Myocyte (in vitro differentiated cells): Measurements from ENCODE around the gene USP33. TPM values are rescaled to one million over a fixed set of nuclear protein-coding genes. Genes with fewer than 3 reads are reported as not detected.
"Not testable (repeated sequence)": the region's sequence is repeated elsewhere in the genome, so short reads cannot be mapped to it uniquely, and the experiment has no call there.

ENCODE experiments used
- DNase-seq: peaks from one replicate; pipeline ENCODE4 v3.0.0-alpha.2; 2012; ENCODE audit warnings: low read depth
- polyA plus RNA-seq: library from polyadenylated mRNA; unstranded; fragments of >200 nt; gene quantifications from one replicate; pipeline ENCODE4 v1.2.1, GENCODE V29; 2012; ENCODE audit warnings: missing spikeins
- total RNA-seq: library from RNA; depleted of rRNA; stranded (reverse); fragments of >200 nt; gene quantifications from 2 replicates; pipeline ENCODE4 v1.2.3, GENCODE V29; 2014

USP33 gene
- 35.6 and 42.9 TPM in 2 replicates for total RNA-seq
- polyA plus RNA-seq = 15.2 TPM

GRCh38 chr1:77759071-77760028, at the start of gene USP33:
Gene USP33 (minus strand): TSS chr1:77759852. CDS start chr1:77741697, 18,155 bp downstream.
- DNase-seq = peak; percentile 87

DNA sequence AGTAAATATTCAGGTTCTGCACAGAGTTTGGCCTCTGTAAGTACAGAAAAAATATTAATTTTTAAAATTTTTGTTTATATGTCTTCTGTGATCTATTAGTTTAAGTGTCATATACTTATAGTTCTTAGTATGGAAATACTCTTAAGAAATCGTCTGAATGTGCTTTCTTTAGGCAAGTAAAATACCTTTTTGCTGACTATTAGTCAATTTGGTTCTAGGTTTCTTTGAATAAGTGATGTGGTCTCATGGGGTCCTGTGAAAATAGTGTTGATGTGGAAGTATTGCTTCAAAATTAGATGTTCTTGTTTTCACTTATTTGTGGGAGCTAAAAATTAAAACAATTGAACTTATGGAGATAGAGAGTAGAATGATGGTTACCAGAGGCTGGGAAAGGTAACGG, 43.7 kb upstream of the USP33 start:
- DNase-seq = no peak

DNA sequence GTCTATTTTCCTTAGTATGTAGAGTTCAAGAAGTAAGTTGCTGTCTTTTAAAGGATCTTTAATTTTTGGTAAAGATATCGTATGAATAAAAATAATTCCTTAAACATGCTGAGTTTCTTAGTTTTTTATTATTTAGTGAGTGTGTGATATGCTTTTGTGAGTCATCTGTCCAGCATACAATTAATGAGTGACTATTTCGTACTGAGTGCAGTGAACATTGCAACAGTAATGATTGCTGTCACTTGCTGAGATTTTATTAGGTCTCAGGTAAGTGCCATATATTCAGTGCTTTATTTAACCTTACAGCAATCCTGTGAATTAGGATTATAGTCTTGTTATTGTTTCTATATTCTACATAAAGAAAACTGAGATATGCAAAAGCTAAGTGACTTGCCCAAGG, 42.4 kb upstream of the USP33 start:
- no peak for DNase-seq

- no peak for DNase-seq
These were observed 38.3 kb upstream of the USP33 start for GRCh38 chr1:77797991-77798390.

GRCh38 chr1:77796695-77797405, 37.2 kb upstream of the USP33 start:
- peak; percentile 19 for DNase-seq

DNA sequence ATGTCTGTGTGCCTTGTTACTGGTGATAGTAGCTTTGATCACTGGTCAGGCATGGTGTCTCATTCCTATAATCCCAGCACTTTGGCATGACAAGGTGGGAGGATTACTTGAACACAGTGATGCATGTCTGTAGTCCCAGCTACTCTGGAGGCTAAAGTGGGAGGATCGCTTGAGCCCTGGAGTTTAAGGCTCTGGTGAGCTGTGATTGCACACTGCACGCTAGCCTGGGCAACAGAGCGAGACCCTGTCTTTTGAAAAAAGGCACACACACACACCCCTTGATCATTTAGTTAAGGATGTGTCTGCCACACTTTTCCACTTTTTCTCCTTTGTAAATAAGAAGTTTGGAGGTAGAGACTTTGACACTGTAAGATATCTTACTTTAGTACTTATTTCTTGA, 34.9 kb upstream of the USP33 start:
- no peak for DNase-seq

- DNase-seq = not testable (repeated sequence)
These were observed 26.6 kb upstream of the USP33 start for GRCh38 chr1:77786093-77786741.

DNA sequence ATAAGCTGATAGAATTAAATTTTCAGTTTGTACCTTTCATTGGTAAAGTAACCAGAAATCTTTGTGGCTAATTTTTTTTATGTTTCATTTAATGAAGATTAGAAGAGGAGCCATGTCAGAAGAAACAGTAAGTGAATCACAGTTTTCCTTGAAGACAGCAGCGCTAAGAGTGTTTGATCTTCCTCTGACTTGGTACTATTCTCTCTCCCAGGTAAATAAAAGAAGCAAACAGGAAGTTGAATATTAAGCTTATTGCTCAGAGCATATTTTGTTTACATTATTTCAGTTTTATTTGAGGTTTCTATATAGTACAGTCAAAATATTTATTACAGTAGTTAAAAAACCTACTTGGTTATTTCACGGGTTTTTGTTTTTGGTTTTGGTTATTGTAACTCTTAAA, 23.5 kb upstream of the USP33 start:
- no peak for DNase-seq

DNA sequence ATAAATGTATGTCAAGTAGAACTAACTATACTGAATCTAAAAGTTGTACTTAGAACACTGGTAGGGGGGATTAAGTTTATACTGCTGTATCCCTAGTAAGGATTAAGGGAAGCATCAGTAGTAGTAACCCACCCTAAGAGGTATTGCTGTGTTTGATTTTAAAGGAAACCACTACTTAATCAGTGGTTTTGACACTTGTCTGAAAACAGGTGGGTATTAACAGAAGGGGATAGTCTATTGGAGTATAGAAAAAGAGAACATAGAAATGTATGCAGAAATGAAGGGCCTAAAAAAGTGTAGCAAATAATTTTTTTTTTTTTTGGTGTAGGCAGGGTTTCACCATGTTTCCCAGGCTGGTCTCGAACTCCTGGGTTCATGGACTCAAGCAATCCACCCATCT, 22.0 kb upstream of the USP33 start:
- DNase-seq = no peak

GRCh38 chr1:77779529-77780281, 20.1 kb upstream of the USP33 start, which contains the start of gene MIGA1:
Gene MIGA1 (plus strand): TSS chr1:77779649. CDS start chr1:77783253, 3,604 bp downstream.
- DNase-seq = peak; percentile 89

DNA sequence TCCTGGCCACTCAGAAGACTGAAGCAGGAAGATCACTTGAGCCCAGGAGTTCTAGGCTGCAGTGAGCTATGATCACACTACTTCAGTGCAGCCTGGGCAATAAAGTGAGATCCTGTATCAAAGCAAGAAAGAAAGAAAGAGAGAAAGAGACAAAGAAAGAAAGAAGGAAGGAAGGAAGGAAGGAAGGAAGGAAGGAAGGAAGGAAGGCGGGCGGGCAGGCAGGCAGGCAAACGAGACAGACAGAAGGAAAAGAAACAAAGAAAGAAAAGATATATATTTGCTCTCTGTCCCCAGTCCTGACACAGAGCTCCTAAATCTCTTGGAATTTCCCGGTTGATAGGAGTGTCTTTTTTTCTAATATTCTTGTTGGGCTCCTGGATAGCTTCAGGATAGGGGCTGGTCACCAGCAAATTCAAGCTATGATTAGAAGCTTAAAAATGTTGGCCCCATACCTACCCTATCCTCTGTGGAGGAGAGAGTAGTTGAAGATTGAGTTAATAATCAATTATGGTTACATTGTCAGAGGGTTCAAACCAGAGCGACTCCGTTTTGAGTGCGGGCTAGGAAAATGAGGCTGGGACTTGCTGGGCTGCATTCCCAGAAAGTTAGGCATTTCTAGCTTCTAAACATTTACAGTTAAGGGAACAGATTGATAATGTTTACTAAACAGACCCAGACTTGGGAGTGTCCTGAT, 16.5 kb upstream of the USP33 start:
- DNase-seq = no peak

DNA sequence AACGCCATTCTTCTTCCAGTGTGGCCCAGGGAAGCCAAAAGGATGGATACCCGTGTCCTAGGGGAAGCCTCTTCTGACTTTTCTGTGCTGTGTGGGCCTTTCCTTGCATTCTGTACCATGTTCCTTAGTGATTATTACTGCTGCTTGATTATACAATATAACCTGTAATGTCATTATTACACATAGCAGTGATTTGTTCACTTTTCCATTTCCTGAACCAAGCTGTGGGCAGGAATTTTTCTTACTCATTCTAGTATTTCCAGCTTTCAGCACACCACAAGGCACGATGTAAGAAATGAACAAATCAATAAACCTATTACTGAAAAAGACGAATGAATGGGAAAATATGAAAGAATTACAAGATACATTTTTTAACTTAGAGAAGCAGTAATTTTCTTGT, 8.4 kb upstream of the USP33 start:
- DNase-seq = no peak

DNA sequence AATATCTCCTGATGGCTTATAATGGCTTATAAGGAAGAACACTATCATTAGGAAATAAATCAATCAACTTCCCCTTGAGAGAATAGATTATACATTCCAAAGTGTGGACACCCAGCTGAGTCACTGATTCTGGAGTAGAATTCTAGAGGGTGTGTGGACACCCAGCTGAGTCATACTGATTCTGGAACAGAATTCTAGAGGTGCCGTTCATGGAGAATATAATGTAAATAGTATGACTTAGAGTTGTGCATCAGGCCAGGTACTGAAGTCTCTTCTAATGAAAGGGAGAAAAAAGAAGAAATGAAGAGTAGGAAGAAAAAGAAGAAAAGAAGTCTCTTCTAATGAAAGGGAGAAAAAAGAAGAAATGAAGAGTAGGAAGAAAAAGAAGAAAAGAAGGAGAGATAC, 2.4 kb upstream of the USP33 start:
- DNase-seq = no peak

DNA sequence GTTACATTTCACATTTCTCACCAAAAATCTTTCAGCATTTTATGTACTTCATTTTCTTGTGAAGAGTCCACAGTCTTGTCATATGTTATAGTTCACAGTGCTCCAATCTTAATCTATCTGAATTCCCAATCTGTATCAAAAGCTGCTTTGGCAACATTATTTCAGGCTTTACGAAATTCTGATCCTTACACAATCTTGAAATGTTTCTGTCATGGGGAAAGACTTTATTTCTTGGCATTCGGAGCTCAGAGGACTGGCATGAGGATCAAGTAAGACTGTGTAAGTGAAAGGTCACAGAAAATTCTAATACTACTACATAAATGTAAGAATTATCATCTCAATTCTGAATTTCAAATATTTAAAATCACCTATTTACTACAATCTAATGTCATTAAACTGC, 2.0 kb downstream of the USP33 start:
- DNase-seq = no peak

DNA sequence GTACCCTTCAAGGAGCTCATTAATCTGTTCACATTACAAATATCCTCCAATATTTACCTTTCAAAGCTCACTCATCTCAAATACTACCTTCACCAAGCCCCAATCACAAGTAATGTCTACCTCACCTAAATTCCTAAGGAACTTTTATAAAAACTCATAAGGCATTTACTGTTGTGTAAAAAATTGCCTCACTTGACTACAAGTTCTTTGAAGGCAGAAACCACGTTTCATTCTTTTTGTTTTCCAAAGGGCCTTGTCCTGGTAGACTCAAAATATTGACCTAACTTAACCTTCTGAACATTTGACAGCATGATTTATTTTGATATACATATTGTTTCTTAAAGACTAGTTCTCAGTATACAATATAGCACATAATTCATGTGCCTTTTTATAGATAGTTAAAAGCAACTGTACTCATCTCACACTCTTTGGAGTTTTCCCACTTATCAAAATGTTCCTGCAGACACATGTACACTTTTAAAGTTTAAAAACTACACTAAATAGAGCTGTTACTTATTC, 2.5 kb downstream of the USP33 start:
- DNase-seq = no peak

GRCh38 chr1:77756052-77756754, 3.4 kb downstream of the USP33 start:
- DNase-seq = no peak

DNA sequence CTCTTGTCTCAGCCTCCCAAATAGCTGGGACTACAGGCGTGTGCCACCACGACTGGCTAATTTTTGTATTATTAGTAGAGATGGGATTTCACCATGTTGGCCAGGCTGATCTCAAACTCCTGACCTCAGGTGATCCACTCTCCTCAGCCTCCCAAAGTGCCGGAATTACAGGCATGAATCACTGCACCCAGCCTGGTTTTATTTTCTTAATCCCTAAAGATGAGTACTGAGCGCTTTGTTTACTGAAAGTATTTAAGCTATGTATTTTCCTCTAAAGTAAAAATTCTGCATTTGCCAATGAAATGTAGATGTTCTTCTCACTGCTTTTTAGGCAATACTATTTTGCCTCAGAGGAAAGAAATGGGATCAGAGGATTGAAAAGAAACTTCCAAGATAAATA, 10.2 kb downstream of the USP33 start:
- not testable (repeated sequence) for DNase-seq

- DNase-seq = no peak
These were observed 15.1 kb downstream of the USP33 start for GRCh38 chr1:77744576-77744975.

GRCh38 chr1:77742011-77742555, 17.6 kb downstream of the USP33 start:
- no peak for DNase-seq
